Left renal cortex interstitium (tissue), 4 donors: ENCODE measurements around the gene CBX4. TPM values are rescaled to one million over a fixed set of nuclear protein-coding genes. Genes with fewer than 3 reads are reported as not detected.

Source experiments
- DNase-seq, 4 donors: peaks; one replicate each; pipeline ENCODE4 v3.0.0-alpha.2; 2013; ENCODE audit warnings: low read depth in 4 of 4, low spot score in 2 of 4, missing footprints in 1 of 4
- polyA plus RNA-seq, 4 donors: library from polyadenylated mRNA; unstranded; fragments of 120-200 nt; gene quantifications; one replicate each; pipeline ENCODE4 v1.2.1, GENCODE V29; 2013; ENCODE audit not compliant: insufficient read length in 4 of 4

CBX4 gene
- polyA plus RNA-seq, 4 donors = 11.9 to 17.4 (median 14.6) TPM

DNA sequence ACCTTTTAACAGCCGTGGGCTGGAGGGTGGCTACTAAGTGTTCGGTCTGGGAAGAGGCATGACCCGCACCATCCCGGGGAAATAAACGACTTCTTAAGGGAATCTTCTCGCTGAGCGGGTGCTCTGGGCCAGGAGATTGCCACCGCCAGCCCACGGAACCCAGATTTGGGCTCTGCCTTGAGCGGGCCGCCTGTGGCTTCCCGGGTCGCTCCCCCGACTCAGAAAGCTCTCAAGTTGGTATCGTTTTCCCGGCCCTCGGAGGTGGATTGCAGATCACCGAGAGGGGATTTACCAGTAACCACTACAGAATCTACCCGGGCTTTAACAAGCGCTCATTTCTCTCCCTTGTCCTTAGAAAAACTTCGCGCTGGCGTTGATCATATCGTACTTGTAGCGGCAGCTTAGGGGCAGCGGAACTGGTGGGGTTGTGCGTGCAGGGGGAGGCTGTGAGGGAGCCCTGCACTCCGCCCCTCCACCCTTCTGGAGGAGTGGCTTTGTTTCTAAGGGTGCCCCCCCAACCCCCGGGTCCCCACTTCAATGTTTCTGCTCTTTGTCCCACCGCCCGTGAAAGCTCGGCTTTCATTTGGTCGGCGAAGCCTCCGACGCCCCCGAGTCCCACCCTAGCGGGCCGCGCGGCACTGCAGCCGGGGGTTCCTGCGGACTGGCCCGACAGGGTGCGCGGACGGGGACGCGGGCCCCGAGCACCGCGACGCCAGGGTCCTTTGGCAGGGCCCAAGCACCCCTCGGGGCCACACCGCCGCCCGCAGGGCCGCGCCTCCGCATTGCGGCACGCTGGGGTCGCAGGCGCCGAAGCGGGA, 3.6 kb upstream of the CBX4 start:
- DNase-seq = no peak

DNA sequence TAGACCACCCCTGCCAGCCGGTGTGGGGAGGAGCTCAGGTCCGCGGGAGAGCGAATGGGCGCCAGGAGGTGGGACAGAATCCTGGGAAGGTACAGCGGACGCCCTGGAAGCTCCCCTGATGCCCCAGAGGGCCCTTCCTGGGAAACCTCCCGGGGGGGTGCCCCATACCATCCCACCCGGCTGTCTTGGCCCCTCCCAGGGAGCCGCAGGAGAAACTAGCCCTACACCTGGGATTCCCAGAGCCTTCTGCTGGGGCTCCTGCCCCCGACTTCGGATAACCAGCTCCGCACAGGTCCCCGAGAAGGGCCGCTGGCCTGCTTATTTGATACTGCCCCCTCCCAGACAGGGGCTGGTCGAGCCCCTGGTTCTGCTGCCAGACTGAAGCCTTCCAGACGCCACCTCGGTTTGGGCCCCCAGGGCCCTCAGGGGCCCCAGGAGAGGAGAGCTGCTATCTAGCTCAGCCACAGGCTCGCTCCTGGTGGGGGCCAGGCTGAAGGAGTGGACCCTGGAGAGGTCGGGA, 3.0 kb upstream of the CBX4 start:
- DNase-seq = no peak

DNA sequence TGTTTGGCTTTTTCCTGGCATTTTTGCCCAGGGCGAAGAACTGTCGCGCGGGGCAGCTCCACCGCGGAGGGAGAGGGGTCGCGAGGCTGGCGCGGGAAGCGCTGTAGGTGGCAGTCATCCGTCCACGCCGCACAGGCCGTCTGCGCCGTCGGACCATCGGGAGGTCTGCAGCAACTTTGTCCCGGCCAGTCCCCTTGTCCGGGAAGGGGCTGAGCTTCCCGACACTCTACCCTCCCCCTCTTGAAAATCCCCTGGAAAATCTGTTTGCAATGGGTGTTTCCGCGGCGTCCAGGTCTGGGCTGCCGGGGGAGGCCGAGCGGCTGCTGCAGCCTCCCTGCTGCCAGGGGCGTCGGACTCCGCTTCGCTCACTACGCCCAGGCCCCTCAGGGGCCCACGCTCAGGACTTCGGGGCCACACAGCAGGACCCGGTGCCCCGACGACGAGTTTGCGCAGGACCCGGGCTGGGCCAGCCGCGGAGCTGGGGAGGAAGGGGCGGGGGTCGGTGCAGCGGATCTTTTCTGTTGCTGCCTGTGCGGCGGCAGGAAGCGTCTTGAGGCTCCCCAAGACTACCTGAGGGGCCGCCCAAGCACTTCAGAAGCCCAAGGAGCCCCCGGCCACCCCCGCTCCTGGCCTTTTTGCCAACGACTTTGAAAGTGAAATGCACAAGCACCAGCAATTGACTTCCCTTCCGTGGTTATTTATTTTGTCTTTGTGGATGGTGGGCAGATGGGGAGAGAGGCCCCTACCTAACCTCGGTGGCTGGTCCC, 2.3 kb upstream of the CBX4 start:
- no peak for DNase-seq

DNA sequence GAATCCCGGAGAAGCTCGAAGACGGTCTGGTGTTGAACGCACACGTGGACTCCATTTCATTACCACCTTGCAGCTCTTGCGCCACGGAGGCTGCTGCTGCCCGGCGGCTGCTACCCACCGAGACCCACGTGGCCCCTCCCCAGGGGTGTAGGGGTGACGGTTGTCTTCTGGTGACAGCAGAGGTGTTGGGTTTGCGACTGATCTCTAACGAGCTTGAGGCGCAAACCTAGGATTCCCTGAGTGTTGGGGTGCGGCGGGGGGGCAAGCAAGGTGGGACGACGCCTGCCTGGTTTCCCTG, 1.7 kb upstream of the CBX4 start:
- no peak for DNase-seq

DNA sequence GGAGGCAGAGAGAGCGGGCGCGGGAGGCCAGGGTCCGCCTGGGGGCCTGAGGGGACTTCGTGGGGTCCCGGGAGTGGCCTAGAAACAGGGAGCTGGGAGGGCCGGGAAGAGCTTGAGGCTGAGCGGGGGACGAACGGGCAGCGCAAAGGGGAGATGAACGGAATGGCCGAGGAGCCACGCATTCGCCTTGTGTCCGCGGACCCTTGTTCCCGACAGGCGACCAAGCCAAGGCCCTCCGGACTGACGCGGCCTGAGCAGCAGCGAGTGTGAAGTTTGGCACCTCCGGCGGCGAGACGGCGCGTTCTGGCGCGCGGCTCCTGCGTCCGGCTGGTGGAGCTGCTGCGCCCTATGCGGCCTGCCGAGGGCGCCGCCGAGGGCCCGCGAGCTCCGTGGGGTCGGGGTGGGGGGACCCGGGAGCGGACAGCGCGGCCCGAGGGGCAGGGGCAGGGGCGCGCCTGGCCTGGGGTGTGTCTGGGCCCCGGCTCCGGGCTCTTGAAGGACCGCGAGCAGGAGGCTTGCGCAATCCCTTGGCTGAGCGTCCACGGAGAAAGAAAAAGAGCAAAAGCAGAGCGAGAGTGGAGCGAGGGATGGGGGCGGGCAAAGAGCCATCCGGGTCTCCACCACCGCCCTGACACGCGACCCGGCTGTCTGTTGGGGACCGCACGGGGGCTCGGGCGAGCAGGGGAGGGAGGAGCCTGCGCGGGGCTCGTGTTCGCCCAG, 1.2 kb upstream of the CBX4 start:
- DNase-seq = no peak

DNA sequence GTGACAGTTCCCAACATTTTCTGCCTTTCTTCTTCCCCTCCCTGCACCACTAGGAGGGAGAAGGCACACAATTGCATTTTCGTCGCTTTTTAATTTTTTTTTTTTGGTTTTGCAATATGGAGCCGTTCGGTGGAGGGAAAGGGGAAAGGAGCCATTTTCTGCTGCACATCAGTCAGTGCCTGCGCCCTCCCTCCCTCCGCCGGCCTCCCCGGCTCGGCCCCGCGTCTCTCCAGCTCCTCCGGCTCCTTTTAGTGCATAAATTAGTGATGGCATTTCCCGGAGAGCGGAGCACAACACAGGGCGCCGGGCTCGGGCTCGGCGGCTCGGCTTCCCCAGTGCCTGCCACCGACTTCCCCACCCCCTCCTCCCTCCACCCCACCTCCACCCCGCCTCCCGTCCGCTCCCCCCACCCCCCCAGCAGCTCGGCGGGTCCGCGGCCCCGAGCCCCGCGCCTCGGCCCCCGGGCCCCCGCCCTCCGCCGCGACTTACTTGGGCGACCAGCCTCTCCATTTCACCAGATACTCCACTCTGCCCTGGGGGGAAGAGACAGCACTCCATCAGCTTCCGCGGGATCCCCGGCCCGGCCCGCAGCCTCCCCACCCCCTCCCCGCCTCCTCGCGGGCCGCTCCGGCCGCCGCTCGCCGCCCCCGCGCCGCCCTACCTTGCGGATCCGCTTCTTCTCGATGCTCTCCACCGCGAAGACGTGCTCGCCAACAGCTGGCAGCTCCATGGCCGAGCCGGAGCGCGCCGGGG, 542 bp downstream of the CBX4 start:
- DNase-seq = no peak

DNA sequence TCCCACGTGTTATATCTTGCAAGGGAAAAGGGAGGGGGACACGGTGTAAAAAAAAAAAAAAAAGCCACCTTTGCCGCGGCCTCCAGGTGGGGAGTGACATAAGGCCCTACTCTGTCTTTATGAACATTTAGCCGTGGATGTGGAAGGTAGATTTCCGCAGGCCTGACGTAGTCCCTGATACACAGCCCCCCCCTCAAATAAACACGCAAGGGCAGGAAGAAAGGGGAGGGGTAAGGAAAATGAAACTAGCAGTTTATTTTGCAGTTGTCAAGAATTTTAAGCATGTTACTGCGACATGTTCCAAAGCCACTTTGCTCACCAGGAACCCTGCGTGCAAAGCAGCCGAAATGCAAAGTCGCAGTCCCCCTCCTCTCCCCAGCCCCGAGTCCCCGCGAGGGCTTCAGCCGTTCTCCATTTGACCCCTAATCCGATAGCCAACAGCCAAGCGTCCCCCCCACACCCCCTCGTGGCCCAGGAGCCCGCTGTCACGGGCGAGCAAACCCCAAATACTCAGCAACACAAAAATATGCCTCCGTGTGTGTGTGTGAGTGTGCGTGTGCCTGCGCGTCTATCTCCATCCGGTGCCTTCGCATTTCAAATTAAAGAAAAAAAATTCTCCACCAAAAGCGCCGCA, 1.2 kb downstream of the CBX4 start:
- no peak for DNase-seq

DNA sequence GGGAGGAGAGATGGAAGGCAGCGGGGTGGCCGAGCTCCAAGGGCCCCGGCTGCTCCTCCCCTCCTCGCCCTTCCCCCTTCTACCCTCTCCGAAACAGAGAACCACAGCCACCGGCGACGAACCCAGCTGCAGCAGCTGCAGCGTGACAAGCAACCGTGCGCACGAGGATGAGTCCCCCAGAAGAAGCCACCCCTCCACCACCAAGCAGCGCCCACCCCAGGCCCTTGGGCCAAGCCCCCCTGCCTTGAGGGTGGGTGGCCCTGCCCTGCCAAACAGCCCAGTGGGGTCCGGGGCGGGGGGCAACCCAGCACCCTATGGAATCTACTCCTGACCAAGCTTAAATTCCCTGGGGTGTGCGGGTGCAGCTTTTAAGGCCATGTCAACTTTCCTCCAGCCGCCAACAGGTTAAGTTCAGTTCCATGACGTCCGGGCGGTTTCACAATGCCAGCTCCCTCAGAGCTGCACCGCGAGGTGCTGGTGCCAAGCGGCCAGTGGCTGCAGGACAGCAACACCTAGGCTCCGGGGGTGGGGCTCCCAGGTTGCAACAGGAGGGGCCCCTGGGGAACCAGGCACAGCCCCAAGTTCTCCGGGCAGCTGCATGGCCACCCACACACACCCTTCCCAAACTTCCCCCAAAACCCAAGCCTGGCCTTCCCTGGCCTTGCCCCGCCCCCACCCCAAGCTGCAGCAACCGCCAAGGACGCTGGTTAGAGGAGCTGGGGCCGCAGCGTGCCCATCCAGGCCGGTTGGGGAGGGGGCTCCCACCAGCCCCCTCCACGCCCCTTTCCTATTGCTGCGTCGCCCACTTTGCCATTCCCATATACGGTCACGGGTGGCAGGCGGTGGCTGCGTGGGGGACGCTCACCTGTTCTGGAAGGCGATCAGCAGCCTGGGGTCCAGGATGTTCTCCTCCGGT, 2.0 kb downstream of the CBX4 start:
- DNase-seq = no peak

DNA sequence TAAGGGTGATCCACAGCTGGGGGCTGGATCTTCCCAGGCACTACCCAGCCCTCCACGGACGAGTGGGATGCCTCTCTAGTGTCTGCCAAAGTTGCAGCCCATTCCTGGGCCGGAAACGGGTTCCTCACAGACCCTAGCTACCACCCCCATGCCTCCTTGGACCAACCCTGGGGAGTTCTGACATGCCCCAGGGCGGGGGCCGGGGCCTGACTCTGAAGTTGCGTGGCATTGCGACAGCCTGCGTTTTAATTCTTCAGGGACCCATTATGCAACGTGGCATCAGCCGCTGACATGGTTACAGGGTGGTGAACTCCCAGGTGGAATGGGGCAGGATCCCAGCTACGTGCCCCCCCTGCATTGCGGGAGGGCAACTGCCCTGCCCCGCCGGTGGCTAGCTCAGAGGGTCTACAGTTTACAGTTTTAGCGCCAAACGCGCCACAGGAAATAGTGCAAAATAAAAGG, 2.7 kb downstream of the CBX4 start:
- DNase-seq = no peak

DNA sequence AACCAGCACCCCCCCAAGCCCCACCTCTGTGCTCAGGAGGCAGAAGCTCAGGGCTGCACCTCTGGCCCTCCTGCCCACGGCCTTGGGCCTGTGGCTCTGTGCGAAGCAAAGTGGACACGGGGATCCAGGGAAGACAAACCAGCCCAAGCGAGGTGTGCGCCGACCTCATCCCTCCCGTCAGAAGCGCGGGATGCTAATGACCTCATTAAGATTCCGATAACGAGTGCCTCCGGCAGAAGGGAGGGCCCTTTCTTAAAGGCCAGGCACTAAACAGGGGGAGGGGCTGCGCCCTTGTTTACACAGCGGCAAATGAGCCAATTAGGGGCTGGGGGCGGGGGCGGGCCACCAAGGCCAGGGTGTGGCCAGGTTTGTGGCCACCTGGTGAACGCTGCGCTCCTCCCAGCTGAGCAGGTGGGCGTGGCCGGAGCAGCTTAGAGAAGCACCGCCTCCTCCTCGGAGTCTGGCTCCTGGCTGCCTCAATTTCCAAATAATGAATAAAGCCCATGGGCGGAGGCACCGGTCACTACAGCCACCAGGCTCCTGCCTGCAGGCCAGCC, 3.2 kb downstream of the CBX4 start:
- no peak for DNase-seq

DNA sequence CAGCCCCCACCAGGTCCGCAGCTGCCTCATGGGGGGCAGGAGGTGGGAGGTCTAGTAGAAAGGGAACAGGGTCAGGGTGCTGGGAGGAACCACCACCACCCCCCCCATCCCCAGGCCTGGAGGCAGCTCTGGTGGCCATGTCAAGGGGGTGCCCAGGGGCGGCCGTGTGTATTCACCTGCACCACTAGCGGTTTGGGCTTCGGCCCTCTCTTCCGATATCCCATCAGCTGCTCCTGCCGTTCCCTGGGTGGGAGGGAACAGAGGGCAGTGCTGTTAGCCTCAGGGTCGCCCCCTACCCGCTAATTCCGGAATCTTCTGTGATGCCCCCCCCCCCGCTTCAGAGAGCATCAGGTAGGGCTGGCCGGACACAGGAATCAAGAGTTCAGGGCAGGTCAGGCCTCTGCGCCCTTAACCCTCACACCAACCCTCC, 3.8 kb downstream of the CBX4 start:
- DNase-seq = no peak

DNA sequence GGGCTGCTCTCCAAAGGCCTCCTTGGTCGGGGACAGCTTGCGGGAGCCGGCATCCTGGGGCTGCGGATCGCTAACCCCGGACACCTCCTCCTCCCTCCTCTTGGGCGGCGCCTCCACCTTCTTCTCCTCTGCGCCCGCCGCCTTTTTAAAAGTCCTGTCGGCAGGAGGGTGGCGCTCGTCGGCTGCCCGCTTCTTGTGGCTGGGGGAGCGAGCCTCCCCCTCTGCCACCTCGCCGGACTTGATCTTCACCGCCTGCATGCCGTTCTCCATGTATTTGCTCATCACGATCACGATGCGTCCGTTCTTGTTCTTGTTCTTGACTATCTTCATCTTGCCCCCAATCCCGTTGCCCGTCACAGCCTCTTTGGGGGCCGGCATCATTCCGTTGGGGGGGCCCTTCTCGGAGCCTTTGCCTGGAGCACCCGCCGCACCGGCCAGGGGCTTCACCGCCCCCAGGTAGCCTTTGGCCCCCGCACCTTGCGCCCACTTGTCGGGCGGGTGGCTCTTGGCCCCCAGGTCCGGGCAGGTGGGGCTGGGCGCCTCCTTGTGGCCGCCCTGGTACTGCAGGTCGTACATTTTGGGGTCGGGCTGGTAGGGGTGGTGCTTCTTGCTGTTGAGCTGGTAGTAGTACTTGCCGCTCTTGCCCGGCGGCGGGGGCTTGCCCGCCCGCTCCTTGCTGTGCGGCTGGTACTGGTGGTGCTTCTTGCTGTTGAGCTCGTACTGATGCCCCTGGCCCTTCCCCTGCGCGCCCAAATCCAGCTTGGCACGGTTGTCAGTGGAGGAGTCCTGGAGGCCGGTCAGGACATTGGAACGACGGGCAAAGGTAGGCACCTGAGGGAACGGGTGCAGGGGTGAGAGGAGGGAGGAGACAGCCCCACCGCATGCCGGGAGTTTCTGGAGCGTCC, 4.4 kb downstream of the CBX4 start:
- no peak for DNase-seq

DNA sequence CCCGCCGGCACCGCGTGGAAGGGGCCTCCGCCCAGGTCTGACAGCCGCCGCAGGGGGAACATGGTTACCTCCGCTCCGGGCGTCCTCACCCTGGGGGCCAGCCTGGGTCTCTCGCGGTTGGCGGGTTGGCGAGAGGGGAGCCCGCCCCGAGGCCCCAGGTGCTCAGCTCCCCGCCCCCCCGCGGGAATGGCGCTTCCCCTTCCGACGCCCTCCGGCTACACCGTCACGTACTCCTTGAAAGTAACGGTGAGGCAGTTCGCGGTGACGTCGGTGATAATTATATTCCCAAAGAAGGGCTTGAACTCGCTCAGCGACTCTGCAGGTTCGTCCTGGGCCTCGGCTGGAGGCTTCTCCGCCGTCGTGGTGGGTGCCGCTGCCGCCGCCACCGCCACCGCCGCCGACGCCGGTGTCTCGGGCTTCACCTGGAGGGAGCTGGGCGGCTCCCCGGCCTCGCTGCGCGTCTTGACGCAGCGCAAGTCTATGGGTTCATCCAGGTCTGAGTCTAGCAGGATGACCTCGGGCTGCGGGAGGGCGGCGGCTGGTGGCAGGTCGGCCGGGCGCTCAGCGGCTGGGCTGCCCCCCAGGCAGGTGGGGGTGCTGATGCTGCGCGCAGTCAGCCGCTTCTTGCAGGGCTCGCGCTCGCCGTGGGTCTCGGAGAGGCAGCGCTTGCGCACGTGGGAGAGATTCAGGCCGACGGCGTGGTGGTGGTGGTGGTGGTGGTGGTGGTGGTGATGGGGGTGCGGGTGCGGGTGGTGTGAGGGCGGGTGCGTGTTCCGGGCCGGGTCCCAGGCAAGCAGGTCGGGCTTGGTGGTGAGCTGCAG, 5.3 kb downstream of the CBX4 start:
- DNase-seq = no peak

DNA sequence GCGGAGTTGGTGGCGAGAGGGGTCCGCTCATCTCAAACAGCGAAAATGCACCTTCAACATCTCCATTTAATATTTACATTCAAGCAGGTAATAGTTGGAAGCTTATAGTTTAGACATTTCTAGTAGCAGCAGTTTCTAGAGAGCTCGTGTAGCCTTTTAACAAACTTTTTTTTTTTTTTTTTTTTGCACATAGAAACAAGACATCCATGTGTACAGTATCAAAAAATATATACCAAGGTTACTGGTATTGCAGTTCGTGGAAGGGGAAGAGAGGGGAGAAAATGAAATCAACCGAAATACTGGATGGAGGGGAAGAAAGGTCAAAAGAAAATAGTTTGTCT, 6.2 kb downstream of the CBX4 start:
- DNase-seq = no peak

DNA sequence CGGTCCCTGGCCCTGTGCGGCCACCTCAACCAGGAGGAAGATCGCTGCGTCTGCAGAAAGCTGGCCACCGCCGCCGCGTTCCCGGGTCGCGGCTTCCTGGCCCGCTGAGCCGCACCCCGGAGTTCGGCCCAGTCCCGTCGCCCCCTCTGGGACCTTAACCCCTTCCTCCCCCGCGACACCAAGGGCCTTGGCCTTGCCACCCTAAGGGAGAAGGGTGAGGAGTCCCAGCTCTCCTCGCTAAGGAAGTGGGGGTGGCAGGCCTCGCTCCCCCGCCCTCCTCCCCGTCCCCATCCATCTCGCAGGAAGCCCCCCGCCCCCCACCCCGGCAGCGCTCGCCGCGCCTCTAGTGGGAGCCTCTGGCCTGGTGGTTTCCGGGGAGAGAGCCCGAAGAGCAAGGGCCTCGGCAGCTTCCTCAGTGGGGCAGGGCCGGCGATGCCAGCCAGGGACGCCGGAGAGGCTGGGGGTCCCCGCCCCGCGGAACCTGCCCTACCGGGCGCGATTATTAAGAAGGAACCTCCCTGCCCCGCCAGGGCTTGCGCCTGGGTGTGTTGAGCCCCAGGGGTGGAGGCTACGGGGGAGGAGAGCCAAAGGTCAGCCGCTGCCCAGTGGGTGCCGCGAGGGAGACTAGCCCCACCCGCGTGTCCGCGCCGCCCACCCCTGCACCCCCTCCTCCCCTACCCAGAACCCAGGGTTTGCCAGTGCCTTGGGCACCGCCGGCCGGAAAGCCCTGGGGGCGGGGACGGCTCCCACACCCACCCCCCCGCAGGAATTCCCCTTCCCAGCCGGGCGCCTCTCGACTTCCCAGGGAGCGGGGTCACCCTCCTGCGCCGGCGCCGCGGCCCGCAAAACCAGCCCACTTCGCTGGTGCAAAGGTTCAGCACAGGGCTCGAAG, 6.8 kb downstream of the CBX4 start:
- no peak for DNase-seq
